Stimulated activated CD4-positive, alpha-beta T cell treated with anti-CD3 and anti-CD28 coated beads, Interleukin-2, amount 100 ng/mL, for 24 hours (primary cell): ENCODE measurements around the gene ABCD3.

Experiments used
- DNase-seq, 2 donors: peaks; one replicate each; pipeline ENCODE4 v3.0.0-alpha.2; 2020

ABCD3 gene

DNA sequence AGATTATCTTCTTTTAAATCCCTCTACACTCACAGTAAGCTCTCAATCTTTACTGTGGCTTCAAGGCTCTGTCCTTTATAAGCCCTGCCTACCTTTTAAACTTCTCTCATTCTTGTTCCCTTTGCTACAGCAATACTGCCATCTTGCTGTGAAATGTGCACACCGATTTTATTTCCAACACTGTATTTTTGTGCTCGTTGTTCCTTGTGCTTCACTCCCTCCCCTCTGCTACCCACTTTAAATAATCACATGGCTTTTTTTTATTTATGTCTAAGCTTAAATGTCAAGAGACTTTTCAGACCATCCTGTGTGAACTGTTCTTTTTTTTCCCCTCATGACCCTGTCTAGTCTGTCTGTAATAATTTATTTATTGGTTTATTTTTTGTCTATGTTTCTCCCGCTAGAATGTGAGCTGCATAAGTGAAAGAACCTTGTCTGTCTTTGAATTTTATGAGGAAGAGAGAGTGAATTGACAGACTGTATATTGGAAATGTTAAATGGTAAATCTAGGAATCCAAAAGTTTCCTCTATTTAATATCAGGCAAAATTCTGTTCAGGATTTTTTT, 45.7 kb downstream of the ABCD3 start:
- DNase-seq = no peak

DNA sequence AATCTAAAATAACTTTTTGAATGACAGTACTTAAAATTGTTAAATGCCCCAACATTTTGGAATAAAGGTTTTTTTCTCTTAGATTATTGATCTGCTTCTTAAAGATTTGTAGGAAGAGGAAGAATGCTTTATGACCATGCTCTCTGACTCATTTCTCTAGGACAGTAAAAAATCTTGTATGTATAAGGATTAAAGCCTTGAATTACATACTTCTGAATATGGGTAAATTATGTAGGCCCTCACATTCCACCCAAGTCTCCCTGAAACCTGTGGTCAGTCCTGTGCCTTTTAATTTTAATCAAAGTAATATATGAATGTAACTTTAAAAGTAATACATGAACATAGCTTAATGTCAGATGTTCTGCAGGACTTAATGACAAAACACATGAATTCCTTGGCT, 50.5 kb downstream of the ABCD3 start:
- no peak for DNase-seq

DNA sequence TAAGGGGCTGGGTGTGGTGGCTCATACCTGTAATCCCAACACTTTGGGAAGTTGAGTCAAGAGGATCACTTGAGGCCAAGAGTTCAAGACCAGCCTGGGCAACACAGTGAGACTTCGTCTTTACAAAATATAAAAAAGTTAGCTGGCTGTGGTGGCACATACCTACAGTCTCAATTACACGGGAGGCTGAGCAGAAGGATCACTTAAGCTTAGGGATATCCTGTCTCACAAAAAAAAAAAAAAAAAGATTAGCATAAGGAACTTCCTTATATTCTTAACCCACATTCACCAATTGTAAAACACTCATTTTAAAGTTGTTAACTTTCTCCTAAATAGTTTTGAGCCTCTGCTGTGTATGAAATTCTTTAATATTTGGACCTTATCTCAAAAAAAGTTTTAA, 53.1 kb downstream of the ABCD3 start:
- no peak for DNase-seq

DNA sequence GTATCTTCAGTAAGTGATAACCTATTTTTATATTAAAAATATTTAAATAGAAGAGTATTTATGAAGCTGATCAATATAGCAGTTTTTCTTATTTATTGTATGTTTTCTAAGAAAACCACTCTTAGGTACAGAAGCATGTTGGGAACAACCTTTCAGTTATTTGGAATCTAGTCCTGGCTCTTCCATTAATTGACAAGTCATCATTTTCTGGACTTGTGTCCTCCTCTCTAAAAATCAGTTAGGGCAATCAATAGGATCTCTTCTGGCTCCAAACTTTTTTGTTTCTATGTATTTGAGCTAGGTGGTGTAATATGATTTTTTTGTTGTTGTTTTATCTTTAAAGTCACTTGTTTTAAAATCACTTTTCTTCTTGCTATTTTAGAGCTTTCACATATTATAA, 57.0 kb downstream of the ABCD3 start:
- DNase-seq = no peak

DNA sequence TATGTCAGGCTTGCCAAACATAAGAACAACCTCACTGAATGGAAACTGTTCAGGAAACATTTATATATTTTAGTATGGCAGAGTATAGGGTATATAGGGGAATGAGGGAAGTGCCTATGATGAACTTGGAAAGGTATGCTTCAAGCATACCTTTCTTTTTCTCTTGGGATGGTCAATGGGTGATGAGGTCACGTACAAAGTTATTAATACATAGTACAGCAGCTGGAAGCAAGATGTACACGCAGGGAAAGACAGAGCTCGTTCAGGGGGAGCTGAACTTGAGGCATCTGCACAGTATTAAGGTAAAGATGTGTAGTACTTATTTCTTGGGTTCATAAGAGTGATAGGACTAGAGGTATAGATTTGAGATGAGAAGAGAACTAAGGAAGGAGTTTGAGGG, 61.5 kb downstream of the ABCD3 start:
- no peak for DNase-seq

DNA sequence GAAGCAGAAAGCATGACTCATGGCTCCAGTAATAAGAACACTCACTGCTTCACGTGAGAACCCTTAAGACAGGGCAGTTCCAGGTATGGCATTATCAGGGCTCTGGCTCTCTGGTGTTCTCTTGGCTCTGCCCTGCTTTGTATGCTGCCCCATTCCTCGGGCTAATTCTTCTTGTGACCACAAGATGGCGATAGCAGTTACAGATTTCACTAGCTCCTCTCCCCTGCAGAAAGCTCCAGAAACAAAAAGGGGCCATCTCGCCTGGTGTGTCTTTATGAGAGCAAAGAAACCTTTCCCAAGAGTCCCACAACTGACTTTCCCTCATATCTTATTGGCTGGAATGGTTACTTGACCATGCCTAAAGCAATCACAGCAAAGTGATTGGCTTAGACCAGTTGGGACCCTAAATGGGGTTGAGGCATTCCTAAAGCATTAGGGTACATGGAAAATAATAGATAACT, 63.3 kb downstream of the ABCD3 start:
- peak; percentile 14 to 22 for DNase-seq

DNA sequence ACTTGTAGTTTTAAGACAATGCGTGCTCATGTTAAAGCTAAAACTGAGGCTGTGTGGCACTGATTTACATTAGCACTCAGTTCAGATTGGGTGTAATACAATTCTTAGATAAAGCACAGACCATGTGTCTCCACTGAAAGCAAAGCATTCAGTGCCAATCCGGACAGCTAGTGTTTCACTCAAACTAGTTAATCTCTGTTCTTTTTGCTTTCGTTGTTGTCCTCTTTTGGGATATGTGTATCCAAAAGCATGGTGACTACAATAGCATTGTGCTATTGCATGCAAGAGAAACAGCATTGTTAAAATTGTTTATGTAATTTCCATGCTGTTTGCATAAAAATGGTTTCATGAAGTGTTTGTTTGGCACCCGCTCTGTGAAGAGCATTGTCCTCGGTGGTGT, 68.8 kb downstream of the ABCD3 start:
- DNase-seq = no peak

DNA sequence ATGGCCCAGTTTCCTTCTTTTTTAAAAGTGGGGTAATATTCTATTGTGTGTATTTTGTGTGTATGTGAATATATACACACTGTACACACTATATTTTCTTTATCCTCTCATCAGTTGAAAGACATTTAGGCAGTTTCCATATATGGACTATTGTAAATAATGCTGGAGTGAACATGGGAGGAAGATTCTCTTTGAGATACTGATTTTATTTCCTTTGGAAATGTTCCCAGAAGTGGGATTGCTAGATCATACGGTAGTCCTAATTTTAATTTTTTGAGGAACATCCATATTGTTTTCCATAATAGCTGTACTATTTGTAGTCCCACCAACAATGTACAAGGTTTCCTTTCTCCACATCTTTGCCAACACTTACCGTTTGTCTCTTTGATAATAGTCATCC, 72.4 kb downstream of the ABCD3 start:
- no peak for DNase-seq

DNA sequence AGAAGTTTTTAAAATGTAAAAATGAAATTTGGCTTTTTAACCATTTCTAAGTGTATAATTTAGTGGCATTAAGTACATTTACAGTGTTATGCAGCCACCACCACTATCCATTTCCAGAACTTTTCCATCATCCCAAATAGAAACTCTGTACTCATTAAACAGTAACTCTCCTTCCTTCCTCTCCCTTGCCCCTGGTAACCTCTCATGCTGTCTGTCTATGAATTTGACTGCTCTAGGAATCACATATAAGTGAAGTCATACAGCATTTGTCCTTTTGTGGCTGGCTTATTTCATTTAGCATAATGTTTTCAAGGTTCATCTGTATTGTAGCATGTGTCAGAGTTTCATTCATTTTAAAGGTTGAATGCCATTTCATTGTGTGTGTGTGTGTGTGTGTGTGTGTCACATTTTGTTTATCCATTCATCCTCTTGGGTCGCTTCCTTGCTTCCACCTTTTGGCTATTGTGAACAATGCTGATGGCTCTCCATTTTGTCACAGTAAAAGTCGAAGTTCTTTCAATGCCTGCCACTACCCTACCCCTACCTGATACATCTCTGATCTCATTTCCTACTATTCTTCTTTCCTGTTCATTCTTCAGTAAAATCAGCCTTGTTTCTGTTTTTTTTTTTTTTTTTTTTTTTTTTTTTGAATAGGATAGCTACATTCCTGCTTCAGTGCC, 78.0 kb downstream of the ABCD3 start:
- no peak for DNase-seq

DNA sequence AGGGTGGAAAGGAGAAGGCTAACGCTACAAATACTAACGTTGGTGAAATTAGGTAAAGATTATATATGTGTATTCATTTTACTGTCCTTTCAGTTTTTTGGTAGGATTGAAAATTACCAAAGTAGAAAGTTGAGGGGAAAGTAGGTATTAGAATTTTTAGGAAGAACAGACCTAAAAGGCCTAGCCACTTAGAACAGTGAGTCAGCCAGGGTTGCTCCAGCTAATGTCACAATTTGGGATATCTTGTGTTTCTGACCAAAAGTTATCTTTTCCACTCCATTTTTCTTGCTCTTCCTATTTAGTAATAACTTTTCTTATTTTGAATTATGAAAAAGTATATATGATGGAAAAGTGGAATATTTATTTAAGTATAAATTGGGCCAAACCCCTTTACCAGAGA, 83.2 kb downstream of the ABCD3 start:
- no peak for DNase-seq

DNA sequence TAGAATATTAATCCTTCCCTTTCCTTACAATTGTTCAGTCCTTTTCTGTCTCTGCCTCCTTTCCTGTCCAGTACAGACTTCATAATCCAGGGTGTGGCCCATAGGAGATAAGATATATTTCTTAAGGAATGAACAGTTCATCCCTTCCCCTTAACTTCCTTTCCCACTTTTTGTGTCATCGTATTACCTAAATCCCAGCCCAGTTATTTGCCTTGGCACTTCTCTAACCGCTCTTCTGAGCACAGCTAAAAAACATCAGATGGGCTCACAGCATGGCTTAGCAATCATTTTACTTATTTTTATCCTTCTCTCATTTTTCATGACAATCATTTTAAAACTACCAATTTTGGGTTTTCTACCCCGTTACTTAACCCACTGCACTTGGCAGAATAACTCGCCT, 83.7 kb downstream of the ABCD3 start:
- DNase-seq = no peak

DNA sequence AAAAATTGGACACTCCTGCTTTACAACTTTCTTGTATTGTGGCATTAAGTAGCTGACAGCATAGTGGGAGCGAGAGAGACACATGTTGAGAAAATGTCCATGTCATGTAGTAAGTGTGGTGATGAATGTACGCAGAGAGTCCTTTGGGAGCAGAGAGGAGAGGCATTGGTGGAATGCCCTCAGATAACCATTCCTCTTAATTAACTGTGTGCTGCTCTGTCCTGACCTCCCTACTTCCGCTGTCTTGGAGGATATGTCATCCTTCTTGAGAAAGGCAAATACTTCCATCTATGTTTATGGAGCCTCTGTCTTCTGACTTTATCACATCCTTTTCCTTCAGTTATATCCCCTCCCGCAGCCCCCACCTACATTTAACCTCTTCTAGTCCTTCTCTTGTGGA, 85.0 kb downstream of the ABCD3 start:
- no peak for DNase-seq

DNA sequence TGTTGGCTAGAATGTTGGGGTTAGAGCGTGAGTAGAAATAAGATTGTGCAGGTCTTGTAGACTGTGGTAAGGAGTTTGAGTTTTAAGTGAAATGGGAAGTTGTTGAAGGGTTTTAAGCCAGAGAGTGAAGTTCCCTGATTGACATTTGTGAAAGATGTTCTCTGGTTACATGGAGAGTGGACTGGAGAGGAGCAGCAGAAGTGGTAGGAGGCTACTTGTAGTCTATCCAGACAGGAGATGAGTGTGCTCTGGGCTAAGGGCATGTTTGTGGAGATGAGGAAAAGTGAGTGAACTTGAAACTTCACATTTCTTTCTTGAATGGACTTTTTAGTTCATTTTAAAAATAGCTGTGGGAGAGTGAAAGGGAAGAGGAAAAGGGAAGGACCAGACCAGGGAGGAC, 86.4 kb downstream of the ABCD3 start:
- DNase-seq = no peak

DNA sequence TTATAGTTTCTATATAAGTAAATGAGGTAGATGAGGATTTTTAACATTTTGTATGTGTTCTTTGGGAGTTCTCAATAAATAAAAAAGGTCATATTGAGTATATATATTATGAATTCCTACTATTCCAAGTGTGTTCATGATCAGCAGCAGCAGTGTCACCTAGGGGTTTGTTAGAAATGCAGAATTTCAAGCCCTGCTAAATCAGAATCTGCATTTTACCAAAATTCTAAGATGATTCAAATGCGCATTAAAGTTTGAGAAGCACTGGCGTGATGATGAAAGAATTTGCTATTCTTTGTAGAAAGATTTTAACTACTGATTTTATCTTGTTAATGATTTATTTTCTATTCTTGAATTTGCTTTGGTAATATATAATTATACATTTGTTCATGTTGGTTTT, 94.6 kb downstream of the ABCD3 start:
- no peak for DNase-seq

DNA sequence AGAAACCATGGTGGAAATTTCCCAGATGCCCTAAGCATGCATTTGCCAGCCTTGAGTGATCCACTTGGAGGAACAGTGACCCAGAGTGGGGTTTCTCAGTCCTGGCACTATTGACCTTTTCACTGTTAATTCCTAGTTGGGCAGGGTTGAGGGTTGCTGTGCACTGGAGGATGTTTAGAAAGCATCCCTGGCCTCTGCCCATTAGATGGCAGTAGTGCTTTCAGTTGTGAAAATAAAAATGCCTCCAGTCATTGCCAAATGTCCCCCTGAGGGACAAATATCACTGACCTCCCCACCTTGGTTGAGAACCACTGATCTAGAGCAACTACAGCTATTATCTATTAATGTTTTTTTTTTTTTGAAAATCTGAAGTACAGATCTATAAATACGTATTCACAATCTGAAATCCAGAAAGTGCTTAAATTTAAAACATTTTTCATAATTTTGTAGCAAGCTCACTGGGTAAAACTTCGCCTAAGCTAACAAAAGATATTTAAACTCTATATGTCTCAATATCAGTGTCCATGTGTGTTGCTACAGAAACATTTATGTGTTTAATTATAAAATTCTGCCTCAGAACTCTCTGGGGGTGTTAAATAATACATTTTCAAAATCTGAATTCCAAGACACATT, 96.0 kb downstream of the ABCD3 start:
- no peak for DNase-seq

DNA sequence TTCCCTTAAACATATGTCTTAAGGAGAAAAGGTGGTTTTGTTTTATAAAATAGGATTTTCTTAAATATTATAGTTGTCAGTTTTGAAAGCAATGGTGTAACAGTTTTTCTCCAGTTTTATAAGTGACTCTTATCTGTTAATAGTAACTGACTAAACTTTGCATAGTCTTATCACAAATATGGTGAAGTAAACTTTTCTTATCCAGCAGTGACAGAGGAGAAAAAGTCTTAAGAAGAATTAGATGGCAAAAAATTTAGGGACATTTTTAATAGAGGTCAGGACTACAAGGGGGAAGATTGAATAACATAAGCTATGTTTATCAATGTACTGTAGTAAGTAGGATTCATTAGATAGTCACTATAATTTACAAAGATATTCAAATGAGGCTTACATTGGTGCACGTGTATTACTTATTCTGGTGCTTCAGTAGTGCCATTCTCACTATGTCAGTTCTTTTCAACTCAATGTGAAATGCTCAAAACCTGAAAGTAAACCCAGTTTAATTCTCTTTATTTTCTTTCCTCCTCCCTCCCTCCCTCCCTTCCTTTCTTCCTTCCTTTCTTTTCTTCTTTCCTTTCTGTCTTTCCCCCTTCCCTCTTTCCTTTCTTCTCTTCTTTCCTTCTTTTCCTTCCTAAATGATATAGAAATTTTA, 97.2 kb downstream of the ABCD3 start:
- DNase-seq = no peak

DNA sequence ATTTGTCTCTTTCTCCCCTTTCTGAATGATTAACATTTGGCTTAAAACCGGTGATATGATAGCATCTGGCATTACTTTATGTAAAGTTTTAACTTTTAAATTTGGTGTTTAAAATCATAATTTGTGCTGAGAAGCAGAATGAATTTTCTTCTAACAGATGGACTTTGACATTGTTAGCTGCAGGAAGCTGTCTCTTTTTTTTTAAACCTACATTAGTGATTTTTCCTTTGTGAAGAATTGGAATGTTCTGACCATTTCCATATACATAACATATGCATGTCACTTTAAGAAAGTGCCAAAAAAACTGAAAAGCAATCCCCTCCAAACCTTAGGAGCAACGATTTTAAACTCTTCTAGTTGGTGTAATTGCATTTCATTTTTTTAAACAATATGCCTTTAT, 101.2 kb downstream of the ABCD3 start:
- DNase-seq = no peak

DNA sequence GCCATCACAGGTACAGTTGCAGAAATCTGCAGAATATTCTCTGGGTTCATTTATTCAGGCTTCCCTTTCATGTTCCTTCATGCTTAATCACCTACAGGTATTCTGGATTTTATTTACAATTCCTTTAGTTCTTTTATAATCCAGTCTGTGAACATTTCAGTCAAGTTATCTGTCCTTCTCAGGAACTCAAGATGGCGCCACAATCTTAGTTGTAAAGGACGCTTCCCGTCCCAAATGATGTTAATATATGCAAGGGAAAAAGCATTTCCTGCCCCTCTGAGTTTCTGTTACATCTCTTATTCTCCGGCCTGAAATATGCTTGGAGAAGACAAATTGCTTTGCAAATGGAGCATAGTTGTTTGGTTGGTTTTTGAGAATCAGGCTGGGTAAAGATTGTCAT, 104.1 kb downstream of the ABCD3 start:
- no peak for DNase-seq

DNA sequence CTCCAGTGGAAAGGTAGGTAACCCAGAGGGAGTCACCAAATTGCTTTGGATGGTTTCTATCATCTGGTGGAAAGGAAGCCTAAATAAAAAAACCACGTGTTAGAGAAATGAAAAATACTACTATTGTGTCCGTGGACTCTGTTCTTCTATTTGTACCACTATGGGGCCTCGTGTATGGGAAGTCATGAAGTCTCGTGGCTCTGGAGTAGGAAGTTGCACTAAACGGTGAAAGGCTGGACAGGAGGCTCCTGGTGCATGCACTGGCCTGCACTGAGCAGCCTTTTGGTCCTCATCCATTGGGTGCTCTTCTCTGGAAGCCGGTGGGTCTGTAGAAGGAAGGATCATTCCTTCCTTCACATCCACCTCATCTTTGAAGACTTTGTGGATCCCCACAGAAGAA, 106.3 kb downstream of the ABCD3 start:
- no peak for DNase-seq

DNA sequence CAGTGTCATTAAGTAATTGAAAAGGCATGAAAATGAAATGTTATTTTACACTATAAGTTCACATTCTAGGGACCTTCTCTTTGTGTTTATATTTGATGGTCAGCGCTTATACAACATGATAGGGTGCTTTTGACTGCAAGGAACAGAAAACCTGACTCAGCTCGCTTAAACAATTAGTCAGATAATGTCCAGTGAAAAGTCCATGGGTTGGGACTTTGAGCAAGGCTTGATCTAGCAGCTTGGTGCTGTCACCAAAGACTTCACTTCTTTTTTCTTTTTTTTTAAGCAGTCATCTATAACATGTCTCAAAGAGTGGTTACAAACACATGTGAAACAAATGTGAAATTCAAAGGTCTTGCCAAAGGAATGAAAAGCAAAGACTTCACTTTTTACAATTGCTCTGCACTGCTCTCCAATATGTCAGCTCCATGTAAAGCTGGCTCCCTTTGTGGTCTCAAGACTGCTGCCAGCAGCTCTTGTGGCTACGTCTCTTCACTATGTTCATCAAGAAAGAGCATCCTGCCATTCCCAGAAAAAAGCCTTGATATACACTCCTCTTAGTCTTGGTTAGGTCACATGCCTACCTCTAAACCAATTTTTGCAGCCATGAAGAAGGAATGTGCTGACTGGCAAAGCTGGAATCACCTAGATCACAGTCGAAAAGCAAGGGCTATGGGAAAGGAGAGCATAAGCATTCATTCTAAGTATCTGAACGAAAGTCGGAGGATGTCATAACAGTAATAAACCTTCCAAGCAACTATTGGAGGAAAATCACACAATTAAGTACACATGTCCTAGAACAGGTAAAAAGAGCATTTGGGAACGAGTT, 108.2 kb downstream of the ABCD3 start:
- no peak for DNase-seq

DNA sequence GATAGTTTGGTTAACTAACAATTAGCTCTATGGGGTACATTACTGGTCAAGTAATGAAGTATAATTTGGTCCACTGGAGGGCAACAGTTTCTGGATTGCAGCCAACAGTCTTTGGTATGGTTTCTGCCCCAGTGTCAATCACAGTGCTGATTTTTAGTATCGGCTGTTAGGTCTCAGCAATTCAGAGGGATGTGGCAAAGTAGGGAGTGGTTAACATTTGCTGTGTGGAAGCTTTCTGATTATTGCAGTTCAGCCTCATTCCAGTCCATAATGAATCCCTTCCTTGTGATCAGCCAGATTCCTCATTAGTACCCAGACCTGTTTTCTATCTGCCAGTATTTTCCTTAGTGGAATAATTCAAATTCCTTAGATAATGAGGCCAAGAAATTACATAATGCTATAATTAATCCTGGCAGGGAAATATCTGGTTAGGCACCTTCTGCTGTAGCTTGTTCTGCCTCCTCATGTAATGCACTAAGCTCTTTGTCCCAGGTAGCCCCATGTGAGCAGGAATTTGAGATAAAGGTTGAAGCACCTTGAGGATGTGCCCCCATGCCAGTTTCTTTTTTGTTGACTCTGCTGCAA, 109.3 kb downstream of the ABCD3 start:
- DNase-seq = no peak

DNA sequence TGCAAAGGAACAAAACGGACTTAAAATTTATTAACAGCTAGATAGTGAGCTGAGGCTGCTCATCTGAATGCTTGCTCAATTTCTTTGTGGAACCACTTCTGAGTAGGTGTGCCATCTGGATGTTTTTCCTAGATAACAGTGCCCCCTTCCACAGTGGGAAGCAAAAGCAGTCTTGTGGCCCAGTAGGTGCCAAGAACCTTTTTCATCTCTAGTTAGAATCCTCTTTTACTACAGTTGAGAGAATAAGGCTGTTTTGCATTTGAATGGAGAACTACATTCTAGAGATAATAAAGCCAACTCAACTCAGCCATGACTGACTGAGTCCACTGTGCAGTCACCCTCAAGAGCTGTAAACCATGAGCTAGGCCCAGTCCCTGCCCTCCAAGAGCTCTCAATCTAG, 110.1 kb downstream of the ABCD3 start:
- DNase-seq = no peak

DNA sequence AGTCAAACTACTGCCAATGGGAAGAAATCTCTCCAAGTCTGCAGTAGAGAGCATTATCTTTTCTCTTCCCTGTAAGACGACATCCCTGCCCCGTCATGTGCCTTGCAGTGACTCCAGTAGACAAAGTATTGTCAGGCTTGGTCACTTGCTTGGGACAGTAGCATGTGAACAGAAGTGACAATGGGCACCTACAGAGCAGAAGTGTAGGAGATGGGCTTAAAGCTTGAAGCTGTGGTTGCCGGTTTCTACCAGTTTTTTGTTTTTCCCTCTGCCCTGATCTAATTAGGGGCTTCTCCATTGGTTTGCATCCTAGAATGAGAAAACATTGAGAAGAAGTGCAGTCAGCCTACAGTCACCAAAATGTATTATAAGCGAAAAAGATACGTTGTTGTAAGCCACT, 110.6 kb downstream of the ABCD3 start:
- no peak for DNase-seq
